Astrocyte of the hippocampus (primary cell): ENCODE measurements around the gene CASP9.
"Not testable (repeated sequence)": the region's sequence is repeated elsewhere in the genome, so short reads cannot be mapped to it uniquely, and the experiment has no call there.

Experiments used
- DNase-seq: peaks from one replicate; pipeline ENCODE4 v3.0.0; 2011; ENCODE audit warnings: low read depth, low spot score

CASP9 gene

GRCh38 chr1:15469361-15469760 lies 54.7 kb downstream of the CASP9 start:
- DNase-seq = no peak

GRCh38 chr1:15468145-15468544 lies 55.9 kb downstream of the CASP9 start:
- DNase-seq = no peak

GRCh38 chr1:15466955-15467625 lies 56.9 kb downstream of the CASP9 start:
- DNase-seq = not testable (repeated sequence)

- DNase-seq = no peak
These were observed 58.3 kb downstream of the CASP9 start for GRCh38 chr1:15465674-15466073.

- not testable (repeated sequence) for DNase-seq
These were observed 60.1 kb downstream of the CASP9 start for GRCh38 chr1:15463926-15464322.

- DNase-seq = not testable (repeated sequence)
These were observed 60.8 kb downstream of the CASP9 start for GRCh38 chr1:15463064-15463800.

- DNase-seq = no peak
These were observed 63.3 kb downstream of the CASP9 start for GRCh38 chr1:15460708-15461095.

- DNase-seq = peak; percentile 48
These were observed 64.0 kb downstream of the CASP9 start for GRCh38 chr1:15459771-15460707.

GRCh38 chr1:15458388-15458787 lies 65.6 kb downstream of the CASP9 start:
- not testable (repeated sequence) for DNase-seq

GRCh38 chr1:15457585-15457984 lies 66.4 kb downstream of the CASP9 start:
- DNase-seq = no peak

GRCh38 chr1:15456313-15456954 lies 67.6 kb downstream of the CASP9 start, which contains the start of gene CELA2A:
CELA2A (plus strand) TSS chr1:15456732; CDS start chr1:15456754, 22 bp downstream.
- no peak for DNase-seq

- no peak for DNase-seq
These were observed 68.5 kb downstream of the CASP9 start for GRCh38 chr1:15455522-15455921.

- peak; percentile 53 for DNase-seq
These were observed 69.8 kb downstream of the CASP9 start for GRCh38 chr1:15454256-15454655.

GRCh38 chr1:15453734-15454133 lies 70.3 kb downstream of the CASP9 start:
- no peak for DNase-seq

GRCh38 chr1:15452866-15453571 lies 71.0 kb downstream of the CASP9 start:
- no peak for DNase-seq

- no peak for DNase-seq
These were observed 71.8 kb downstream of the CASP9 start for GRCh38 chr1:15452216-15452615.

GRCh38 chr1:15451014-15451722 lies 72.8 kb downstream of the CASP9 start:
- DNase-seq = no peak

- no peak for DNase-seq
These were observed 74.4 kb downstream of the CASP9 start for GRCh38 chr1:15449567-15449966.

- DNase-seq = no peak
These were observed 75.0 kb downstream of the CASP9 start for GRCh38 chr1:15448877-15449462.

- DNase-seq = no peak
These were observed 77.8 kb downstream of the CASP9 start for GRCh38 chr1:15446212-15446611.
